ENCODE results near the gene MX2.

The MX2 gene

DNA sequence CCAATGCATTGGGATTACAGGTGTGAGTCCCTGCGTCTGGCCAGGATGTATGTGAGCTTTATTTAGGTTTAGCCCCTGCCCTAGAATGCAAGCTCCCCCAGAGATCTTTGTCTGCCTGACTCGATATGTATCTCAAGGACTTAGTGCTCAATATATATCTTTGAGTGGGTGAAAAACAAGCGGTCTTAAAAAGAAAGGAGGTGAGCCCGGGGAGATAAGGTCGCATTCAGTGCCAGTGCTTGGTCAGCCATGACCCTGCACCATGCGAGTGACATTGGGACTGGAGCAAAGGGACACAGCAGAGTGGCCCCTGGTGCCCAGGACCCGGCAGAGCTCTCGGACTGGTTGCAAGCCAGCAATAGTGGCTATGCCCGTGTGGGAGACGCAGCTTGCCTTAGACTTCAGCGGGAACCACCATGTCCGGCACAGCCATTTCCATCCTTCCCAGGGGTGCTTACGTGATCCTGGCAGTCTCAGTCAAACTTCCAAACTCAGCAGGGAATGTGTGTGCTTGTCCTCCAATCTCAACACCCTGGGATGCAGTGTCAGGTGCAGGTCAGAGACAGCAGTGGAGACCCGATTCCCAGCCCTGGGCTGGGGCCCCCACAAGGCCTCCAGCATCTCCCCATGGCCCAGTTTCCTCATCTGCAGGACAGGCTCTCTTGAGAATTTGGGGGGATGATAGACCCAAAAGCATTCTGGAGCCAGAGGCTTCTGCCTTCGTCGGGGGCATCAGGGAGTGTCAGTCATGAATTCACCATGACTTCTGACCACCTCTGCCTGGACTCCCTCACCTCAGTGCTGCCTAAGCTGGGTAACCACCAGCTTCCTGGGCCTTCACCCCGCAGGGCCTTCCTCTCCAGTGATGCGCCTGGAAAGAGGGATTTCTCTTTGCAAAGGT is 1.8 kb downstream of the MX2 start:
- DNase-seq = no peak
- peak overlapping the region; percentile 57 for H3K4me3 ChIP-seq (ENCODE audit: insufficient read depth, low read depth, low read length, poor library complexity, severe bottlenecking)

GRCh38 chr21:41364308-41364707 is 2.5 kb downstream of the MX2 start:
- Histone ChIP-seq H3K4me3 (ENCODE audit: insufficient read depth, low read depth, low read length, poor library complexity, severe bottlenecking) (no peak overlapping the region), H3K9me3 (ENCODE audit: control insufficient read depth, low read length) (no peaks in the 10 kb centered on the region), H3K4me1 (ENCODE audit: control insufficient read depth, insufficient read depth, low read length, poor library complexity, severe bottlenecking) (peaks cover 41% of the 10 kb centered on the region), H3K36me3 (ENCODE audit: control insufficient read depth, insufficient read depth, low read length) (peaks cover 13% of the 10 kb centered on the region), H3K27ac (ENCODE audit: insufficient read depth, low read length, poor library complexity, severe bottlenecking) (peak overlapping the region; percentile 99), H3K27me3 (replicated peaks; ENCODE audit: control insufficient read depth, insufficient read depth, low read length, poor library complexity, severe bottlenecking) (no peaks in the 10 kb centered on the region)
- no peak for DNase-seq

More for the DNA sequence above, 1.8 kb downstream of the MX2 start:
- Histone ChIP-seq H3K9me3 (ENCODE audit: control insufficient read depth, low read length) (no peaks in the 10 kb centered on the region), H3K27ac (ENCODE audit: insufficient read depth, low read length, poor library complexity, severe bottlenecking) (peak overlapping the region; percentile 99), H3K27me3 (replicated peaks; ENCODE audit: control insufficient read depth, insufficient read depth, low read length, poor library complexity, severe bottlenecking) (no peaks in the 10 kb centered on the region), H3K4me1 (ENCODE audit: control insufficient read depth, insufficient read depth, low read length, poor library complexity, severe bottlenecking) (peaks cover 34% of the 10 kb centered on the region), H3K36me3 (ENCODE audit: control insufficient read depth, insufficient read depth, low read length) (peaks cover 13% of the 10 kb centered on the region)

- Histone ChIP-seq H3K27me3 (replicated peaks; ENCODE audit: control insufficient read depth, insufficient read depth, low read length, poor library complexity, severe bottlenecking) (no peaks in the 10 kb centered on the region), H3K36me3 (ENCODE audit: control insufficient read depth, insufficient read depth, low read length) (peaks cover 13% of the 10 kb centered on the region), H3K4me3 (ENCODE audit: insufficient read depth, low read depth, low read length, poor library complexity, severe bottlenecking) (no peak overlapping the region), H3K27ac (ENCODE audit: insufficient read depth, low read length, poor library complexity, severe bottlenecking) (no peak overlapping the region), H3K9me3 (ENCODE audit: control insufficient read depth, low read length) (no peaks in the 10 kb centered on the region), H3K4me1 (ENCODE audit: control insufficient read depth, insufficient read depth, low read length, poor library complexity, severe bottlenecking) (peaks cover 42% of the 10 kb centered on the region)
- DNase-seq = no peak
Observed at GRCh38 chr21:41365377-41366107, 3.7 kb downstream of the MX2 start.

GRCh38 chr21:41366522-41367151 is 4.8 kb downstream of the MX2 start:
- Histone ChIP-seq H3K4me3 (ENCODE audit: insufficient read depth, low read depth, low read length, poor library complexity, severe bottlenecking) (no peak overlapping the region), H3K9me3 (ENCODE audit: control insufficient read depth, low read length) (no peaks in the 10 kb centered on the region), H3K27me3 (replicated peaks; ENCODE audit: control insufficient read depth, insufficient read depth, low read length, poor library complexity, severe bottlenecking) (no peaks in the 10 kb centered on the region), H3K4me1 (ENCODE audit: control insufficient read depth, insufficient read depth, low read length, poor library complexity, severe bottlenecking) (peaks cover 39% of the 10 kb centered on the region), H3K36me3 (ENCODE audit: control insufficient read depth, insufficient read depth, low read length) (peaks cover 13% of the 10 kb centered on the region), H3K27ac (ENCODE audit: insufficient read depth, low read length, poor library complexity, severe bottlenecking) (peak overlapping the region; percentile 7)
- no peak for DNase-seq

- no peak for DNase-seq
- peaks cover 38% of the 10 kb centered on the region for H3K4me1 ChIP-seq (ENCODE audit: control insufficient read depth, insufficient read depth, low read length, poor library complexity, severe bottlenecking)
- no peak overlapping the region for H3K4me3 ChIP-seq (ENCODE audit: insufficient read depth, low read depth, low read length, poor library complexity, severe bottlenecking)
- no peak overlapping the region for H3K27ac ChIP-seq (ENCODE audit: insufficient read depth, low read length, poor library complexity, severe bottlenecking)
- H3K9me3 ChIP-seq (ENCODE audit: control insufficient read depth, low read length) = no peaks in the 10 kb centered on the region
- H3K27me3 ChIP-seq (replicated peaks; ENCODE audit: control insufficient read depth, insufficient read depth, low read length, poor library complexity, severe bottlenecking) = no peaks in the 10 kb centered on the region
- H3K36me3 ChIP-seq (ENCODE audit: control insufficient read depth, insufficient read depth, low read length) = peaks cover 13% of the 10 kb centered on the region
Observed at GRCh38 chr21:41367301-41367944, 5.6 kb downstream of the MX2 start.

DNA sequence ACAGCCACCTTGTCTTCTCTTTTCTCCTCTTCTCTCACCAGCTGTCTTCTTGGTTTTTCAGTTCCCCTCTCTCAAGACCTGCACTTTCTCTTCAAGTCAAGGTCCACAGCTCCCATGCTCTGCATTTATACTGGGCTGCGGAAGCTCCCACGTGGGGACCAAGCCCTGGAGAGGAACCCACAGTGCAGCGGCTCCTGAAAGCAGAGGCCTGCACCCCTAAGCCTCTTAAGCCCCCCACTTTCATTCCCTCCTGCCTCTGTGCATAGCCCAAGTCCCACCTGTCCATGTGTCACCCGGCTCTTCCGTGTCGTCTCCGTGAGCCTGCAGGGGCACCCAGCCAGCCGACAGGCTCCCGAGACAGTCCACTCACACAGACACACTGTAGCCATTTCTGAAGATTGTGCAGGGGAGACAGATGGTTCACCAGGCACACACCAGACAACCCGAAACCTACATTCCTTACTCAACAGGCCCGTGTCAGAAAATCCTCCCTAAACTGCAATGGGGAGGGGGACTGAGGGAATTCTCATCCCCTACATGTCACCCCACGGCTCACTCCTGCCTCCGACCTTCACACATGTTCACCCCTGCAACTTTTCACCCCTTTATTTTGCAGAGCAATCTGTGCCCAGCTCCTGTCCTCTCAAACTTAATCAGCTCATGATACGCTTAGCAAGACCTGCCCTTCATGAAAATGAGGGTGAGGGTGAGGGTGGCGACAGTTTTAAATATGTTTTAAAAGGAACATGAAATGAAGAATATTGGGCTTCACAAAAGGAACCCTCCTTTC is 6.3 kb downstream of the MX2 start:
- H3K27ac ChIP-seq (ENCODE audit: insufficient read depth, low read length, poor library complexity, severe bottlenecking) = peak overlapping the region; percentile 80
- H3K36me3 ChIP-seq (ENCODE audit: control insufficient read depth, insufficient read depth, low read length) = peaks cover 13% of the 10 kb centered on the region
- no peak for DNase-seq
- H3K27me3 ChIP-seq (replicated peaks; ENCODE audit: control insufficient read depth, insufficient read depth, low read length, poor library complexity, severe bottlenecking) = no peaks in the 10 kb centered on the region
- no peaks in the 10 kb centered on the region for H3K9me3 ChIP-seq (ENCODE audit: control insufficient read depth, low read length)
- H3K4me3 ChIP-seq (ENCODE audit: insufficient read depth, low read depth, low read length, poor library complexity, severe bottlenecking) = no peak overlapping the region
- H3K4me1 ChIP-seq (ENCODE audit: control insufficient read depth, insufficient read depth, low read length, poor library complexity, severe bottlenecking) = peaks cover 32% of the 10 kb centered on the region

- no peak for DNase-seq
- Histone ChIP-seq H3K27me3 (replicated peaks; ENCODE audit: control insufficient read depth, insufficient read depth, low read length, poor library complexity, severe bottlenecking) (no peaks in the 10 kb centered on the region), H3K4me1 (ENCODE audit: control insufficient read depth, insufficient read depth, low read length, poor library complexity, severe bottlenecking) (peaks cover 27% of the 10 kb centered on the region), H3K36me3 (ENCODE audit: control insufficient read depth, insufficient read depth, low read length) (peaks cover 14% of the 10 kb centered on the region), H3K9me3 (ENCODE audit: control insufficient read depth, low read length) (no peaks in the 10 kb centered on the region), H3K27ac (ENCODE audit: insufficient read depth, low read length, poor library complexity, severe bottlenecking) (peak overlapping the region; percentile 80), H3K4me3 (ENCODE audit: insufficient read depth, low read depth, low read length, poor library complexity, severe bottlenecking) (peak overlapping the region; percentile 49)
Observed at GRCh38 chr21:41368735-41369104, 6.9 kb downstream of the MX2 start.

DNA sequence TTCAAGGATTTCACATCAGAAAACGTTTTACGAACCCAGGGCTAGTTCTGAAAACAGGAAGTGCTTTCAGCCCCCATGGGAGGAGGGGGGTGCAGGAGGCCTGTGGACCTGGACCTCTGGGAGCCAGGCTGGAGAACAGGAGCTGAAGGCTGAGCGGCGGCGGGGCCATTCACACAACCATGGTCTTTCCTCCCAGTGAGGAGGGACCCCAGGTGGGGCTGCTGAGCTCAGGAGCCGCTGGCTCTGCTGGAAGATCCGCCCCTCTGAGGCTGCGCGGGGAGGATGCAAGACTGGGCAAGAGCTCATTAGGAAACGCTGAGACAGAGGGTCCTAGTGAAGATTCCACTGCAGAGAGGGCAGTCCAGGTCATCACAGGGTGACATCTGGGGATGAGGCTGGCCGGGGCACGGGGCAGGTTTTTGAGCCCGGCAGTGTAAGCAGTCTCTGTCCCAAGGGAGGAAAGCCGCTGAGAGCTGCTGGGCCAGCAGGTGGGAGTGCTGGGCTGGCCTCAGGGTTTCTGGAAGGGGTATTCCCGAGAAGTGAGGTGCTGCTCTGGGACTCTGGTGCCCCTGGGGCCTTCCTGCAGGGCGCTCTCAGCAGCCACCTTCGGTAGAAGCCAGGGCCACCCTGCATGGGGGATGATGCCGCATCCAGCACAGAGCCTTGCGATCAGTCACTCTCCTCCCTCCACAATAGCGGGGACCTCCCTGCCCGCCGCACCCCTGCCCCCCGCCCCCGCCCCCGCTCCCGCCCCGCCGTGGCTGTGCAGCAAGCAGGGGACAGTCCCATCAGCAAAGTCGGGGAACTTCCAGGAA is 7.5 kb downstream of the MX2 start:
- Histone ChIP-seq H3K27me3 (replicated peaks; ENCODE audit: control insufficient read depth, insufficient read depth, low read length, poor library complexity, severe bottlenecking) (no peaks in the 10 kb centered on the region), H3K4me1 (ENCODE audit: control insufficient read depth, insufficient read depth, low read length, poor library complexity, severe bottlenecking) (peaks cover 21% of the 10 kb centered on the region), H3K9me3 (ENCODE audit: control insufficient read depth, low read length) (no peaks in the 10 kb centered on the region), H3K27ac (ENCODE audit: insufficient read depth, low read length, poor library complexity, severe bottlenecking) (peak overlapping the region; percentile 80), H3K36me3 (ENCODE audit: control insufficient read depth, insufficient read depth, low read length) (peaks cover 19% of the 10 kb centered on the region), H3K4me3 (ENCODE audit: insufficient read depth, low read depth, low read length, poor library complexity, severe bottlenecking) (peak overlapping the region; percentile 49)
- DNase-seq = peak in 2 of 3 donors; percentile 20 to 21
